ENCODE data around the gene FMO2.

The FMO2 gene

DNA sequence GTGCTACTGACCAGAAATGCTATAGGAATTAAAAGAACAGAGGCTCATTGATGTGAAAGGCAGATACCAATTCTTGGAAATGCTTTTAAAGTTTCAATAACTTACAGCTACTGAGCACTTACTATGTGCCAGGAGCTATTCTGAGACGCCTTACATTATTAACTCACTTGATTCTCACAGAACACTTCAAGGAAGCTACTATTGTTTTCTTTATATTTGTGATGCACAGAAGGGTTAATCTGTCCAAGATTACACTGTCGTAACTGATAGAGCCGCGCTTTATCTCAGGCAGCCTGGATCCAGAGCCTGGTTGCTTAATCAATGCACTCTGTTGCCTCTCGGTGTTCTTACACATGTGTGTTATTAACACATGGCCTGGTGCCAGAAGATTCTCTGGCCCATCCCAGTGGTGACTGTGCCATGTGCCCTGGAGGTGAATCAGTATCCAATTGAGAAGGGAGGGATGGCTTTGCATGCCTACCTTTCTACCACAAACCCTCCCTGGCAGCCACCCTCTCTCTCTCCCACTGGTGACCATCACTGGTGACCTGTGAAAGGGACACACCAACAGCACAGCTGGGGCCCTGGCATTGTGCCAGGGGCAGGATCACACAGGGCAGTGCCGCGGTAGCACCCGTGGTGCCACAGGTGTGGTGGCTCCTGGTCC lies 72.0 kb downstream of the FMO2 start:
- H3K4me3 ChIP-seq (ENCODE audit: low read depth, low read length): no peak overlapping the region
- TF ChIP-seq, protein P1, sequence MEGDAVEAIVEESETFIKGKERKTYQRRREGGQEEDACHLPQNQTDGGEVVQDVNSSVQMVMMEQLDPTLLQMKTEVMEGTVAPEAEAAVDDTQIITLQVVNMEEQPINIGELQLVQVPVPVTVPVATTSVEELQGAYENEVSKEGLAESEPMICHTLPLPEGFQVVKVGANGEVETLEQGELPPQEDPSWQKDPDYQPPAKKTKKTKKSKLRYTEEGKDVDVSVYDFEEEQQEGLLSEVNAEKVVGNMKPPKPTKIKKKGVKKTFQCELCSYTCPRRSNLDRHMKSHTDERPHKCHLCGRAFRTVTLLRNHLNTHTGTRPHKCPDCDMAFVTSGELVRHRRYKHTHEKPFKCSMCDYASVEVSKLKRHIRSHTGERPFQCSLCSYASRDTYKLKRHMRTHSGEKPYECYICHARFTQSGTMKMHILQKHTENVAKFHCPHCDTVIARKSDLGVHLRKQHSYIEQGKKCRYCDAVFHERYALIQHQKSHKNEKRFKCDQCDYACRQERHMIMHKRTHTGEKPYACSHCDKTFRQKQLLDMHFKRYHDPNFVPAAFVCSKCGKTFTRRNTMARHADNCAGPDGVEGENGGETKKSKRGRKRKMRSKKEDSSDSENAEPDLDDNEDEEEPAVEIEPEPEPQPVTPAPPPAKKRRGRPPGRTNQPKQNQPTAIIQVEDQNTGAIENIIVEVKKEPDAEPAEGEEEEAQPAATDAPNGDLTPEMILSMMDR (IDR thresholded peaks at IDR 0.05; ENCODE audit: insufficient read depth, low read length, missing control alignments): no peak
- no peak for DNase-seq (ENCODE audit: low read depth, low spot score)
- ChIA-PET POLR2A (no interaction called here), CTCF (interaction anchor here (4.2 kb wide), 1 partner anchor 11 kb away, joined by 14 read pairs; no protein-coding TSS in a partner anchor)

DNA sequence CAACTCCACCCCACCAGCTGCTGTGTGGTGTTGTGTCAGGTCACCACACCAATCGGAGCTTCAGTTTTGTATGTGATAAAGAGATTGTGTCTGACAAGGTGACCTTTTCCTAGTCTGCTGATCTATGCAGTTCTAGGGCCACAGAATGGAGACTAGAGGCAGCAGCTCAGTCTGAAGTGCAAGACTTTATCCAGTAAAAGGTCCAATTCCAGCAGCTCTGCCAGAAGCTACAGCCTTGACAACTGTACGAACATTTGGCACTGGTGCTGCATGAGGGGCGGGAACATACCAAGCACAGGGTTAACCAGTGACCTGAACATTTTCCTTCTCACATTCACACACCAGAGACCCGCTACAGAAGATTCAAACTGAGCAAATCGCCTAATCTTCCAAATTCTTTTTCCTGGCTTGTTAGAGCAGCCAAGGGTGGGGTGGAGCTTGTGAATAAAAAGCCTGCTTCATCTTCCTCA lies 72.5 kb downstream of the FMO2 start:
- ChIA-PET CTCF (interaction anchor here (4.2 kb wide), 1 partner anchor 11 kb away, joined by 14 read pairs; no protein-coding TSS in a partner anchor), POLR2A (no interaction called here)
- DNase-seq (ENCODE audit: low read depth, low spot score): no peak
- no peak overlapping the region for H3K4me3 ChIP-seq (ENCODE audit: low read depth, low read length)
- TF ChIP-seq, protein P1 (IDR thresholded peaks at IDR 0.05; ENCODE audit: insufficient read depth, low read length, missing control alignments): no peak

DNA sequence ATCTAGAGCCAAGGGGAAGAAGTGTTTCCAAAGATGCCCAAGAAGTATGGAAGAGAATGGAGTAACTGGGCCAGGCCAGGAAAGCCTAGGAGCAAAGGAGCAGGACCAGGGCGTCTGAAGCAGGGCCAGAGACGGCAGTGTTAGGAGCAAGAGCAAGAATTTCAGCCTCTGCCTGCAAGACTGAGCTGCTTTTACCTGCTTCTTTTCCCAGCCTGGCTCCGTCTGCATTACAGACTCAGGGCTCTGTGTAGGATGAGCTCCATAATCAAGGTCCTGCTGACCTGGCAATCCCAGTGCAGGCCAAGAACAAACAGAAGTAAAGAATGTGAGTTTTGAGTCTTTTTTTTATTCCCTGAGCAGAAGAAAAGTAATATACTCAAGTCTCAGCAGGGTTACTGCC lies 73.3 kb downstream of the FMO2 start:
- DNase-seq (ENCODE audit: low read depth, low spot score): no peak
- CTCF ChIA-PET: interaction anchor here (1.2 to 4.2 kb wide), 2 partner anchors 12 to 55 kb away, joined by 4 to 14 read pairs; partner anchors contain the start of gene FMO4
- POLR2A ChIA-PET: no interaction called here
- TF ChIP-seq, protein P1 (IDR thresholded peaks at IDR 0.05; ENCODE audit: insufficient read depth, low read length, missing control alignments): no peak
- no peak overlapping the region for H3K4me3 ChIP-seq (ENCODE audit: low read depth, low read length)

DNA sequence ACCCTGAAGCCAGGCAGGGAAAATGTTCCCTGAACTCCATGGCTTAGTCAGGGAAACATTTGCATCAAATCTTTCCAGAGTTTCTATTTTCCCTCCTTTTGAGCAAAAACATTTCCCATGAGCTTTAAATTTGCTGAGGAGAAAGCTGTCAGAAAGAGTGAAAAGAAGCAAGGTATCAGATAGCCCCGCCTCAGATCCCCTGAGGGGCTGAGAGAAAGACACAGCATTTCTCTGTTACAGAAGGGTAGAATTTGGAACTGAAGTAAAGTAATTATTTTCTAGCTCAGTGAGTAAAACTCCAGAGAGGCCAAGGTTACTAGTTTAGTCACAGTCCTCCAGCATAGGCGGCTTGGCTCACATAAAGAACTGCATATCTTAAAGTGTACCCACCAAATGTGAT lies 73.8 kb downstream of the FMO2 start:
- CTCF ChIA-PET: interaction anchor here (1.2 to 4.2 kb wide), 2 partner anchors 13 to 55 kb away, joined by 4 to 14 read pairs; partner anchors contain the start of gene FMO4
- POLR2A ChIA-PET: no interaction called here

More for the DNA sequence above, 73.8 kb downstream of the FMO2 start:
- no peak overlapping the region for H3K4me3 ChIP-seq (ENCODE audit: low read depth, low read length)
- TF ChIP-seq, protein P1 (IDR thresholded peaks at IDR 0.05; ENCODE audit: insufficient read depth, low read length, missing control alignments): no peak
- no peak for DNase-seq (ENCODE audit: low read depth, low spot score)
